ENCODE measurements around the gene LCE2D.
A peak's percentile ranks its signal among the peaks of the same experiment; 100 is the strongest.

Gene LCE2D

GRCh38 chr1:152640351-152640750 lies 22.8 kb upstream of the LCE2D start:
- no peak for DNase-seq (ENCODE audit: extremely low read depth, low read depth)
- no peak for TF ChIP-seq CTCF (IDR thresholded peaks at IDR 0.05; ENCODE audit: low read depth, low read length)

GRCh38 chr1:152643945-152644344 lies 19.2 kb upstream of the LCE2D start:
- TF ChIP-seq CTCF (IDR thresholded peaks at IDR 0.05; ENCODE audit: low read depth, low read length), result no peak
- no peak for DNase-seq (ENCODE audit: extremely low read depth, low read depth)

- no peak for TF ChIP-seq CTCF (IDR thresholded peaks at IDR 0.05; ENCODE audit: low read depth, low read length)
- no peak for DNase-seq (ENCODE audit: extremely low read depth, low read depth)
Observed at GRCh38 chr1:152645146-152645545, 18.0 kb upstream of the LCE2D start.

- DNase-seq (ENCODE audit: extremely low read depth, low read depth), result no peak
- TF ChIP-seq CTCF (IDR thresholded peaks at IDR 0.05; ENCODE audit: low read depth, low read length), result no peak
Observed at GRCh38 chr1:152646656-152647055, 16.5 kb upstream of the LCE2D start.

- TF ChIP-seq CTCF (IDR thresholded peaks at IDR 0.05; ENCODE audit: low read depth, low read length), result peak; percentile 83
- peak; percentile 19 for DNase-seq (ENCODE audit: extremely low read depth, low read depth)
Observed at GRCh38 chr1:152654110-152654509, 9.1 kb upstream of the LCE2D start.

- no peak for DNase-seq (ENCODE audit: extremely low read depth, low read depth)
- TF ChIP-seq CTCF (IDR thresholded peaks at IDR 0.05; ENCODE audit: low read depth, low read length), result no peak
Observed at GRCh38 chr1:152656459-152656858, 6.7 kb upstream of the LCE2D start.

GRCh38 chr1:152657677-152658076 lies 5.5 kb upstream of the LCE2D start:
- no peak for DNase-seq (ENCODE audit: extremely low read depth, low read depth)
- no peak for TF ChIP-seq CTCF (IDR thresholded peaks at IDR 0.05; ENCODE audit: low read depth, low read length)
